Measurements from ENCODE around the gene PTPRK.

Gene PTPRK

GRCh38 chr6:128053109-128053508 lies 467.3 kb downstream of the PTPRK start:
- no peak for FAIRE-seq
- DNase-seq (ENCODE audit: insufficient read length, low spot score) = no peak

- DNase-seq (ENCODE audit: insufficient read length, low spot score) = no peak
- no peak for FAIRE-seq
Measured at GRCh38 chr6:128047989-128048388, 472.4 kb downstream of the PTPRK start.

GRCh38 chr6:128046033-128046432 lies 474.4 kb downstream of the PTPRK start:
- DNase-seq (ENCODE audit: insufficient read length, low spot score) (no peak), FAIRE-seq (no peak)

GRCh38 chr6:128039543-128039942 lies 480.9 kb downstream of the PTPRK start:
- FAIRE-seq (no peak), DNase-seq (ENCODE audit: insufficient read length, low spot score) (no peak)

- DNase-seq (ENCODE audit: insufficient read length, low spot score) = no peak
Measured at GRCh38 chr6:128036808-128037570, 483.4 kb downstream of the PTPRK start.

GRCh38 chr6:128033156-128033555 lies 487.2 kb downstream of the PTPRK start:
- no peak for DNase-seq (ENCODE audit: insufficient read length, low spot score)
- FAIRE-seq = no peak

More at GRCh38 chr6:128036808-128037570, 483.4 kb downstream of the PTPRK start:
- FAIRE-seq = no peak

GRCh38 chr6:128032042-128032441 lies 488.4 kb downstream of the PTPRK start:
- DNase-seq (ENCODE audit: insufficient read length, low spot score) (no peak), FAIRE-seq (no peak)

- no peak for FAIRE-seq
- no peak for DNase-seq (ENCODE audit: insufficient read length, low spot score)
Measured at GRCh38 chr6:128029826-128030225, 490.6 kb downstream of the PTPRK start.

- DNase-seq (ENCODE audit: insufficient read length, low spot score) (no peak), FAIRE-seq (no peak)
Measured at GRCh38 chr6:128028183-128028582, 492.2 kb downstream of the PTPRK start.

- DNase-seq (ENCODE audit: insufficient read length, low spot score) (no peak), FAIRE-seq (no peak)
Measured at GRCh38 chr6:128025478-128025877, 494.9 kb downstream of the PTPRK start.

GRCh38 chr6:128024969-128025368 lies 495.4 kb downstream of the PTPRK start:
- FAIRE-seq = no peak
- DNase-seq (ENCODE audit: insufficient read length, low spot score) = no peak

GRCh38 chr6:128024046-128024445 lies 496.4 kb downstream of the PTPRK start:
- DNase-seq (ENCODE audit: insufficient read length, low spot score) = no peak
- no peak for FAIRE-seq

GRCh38 chr6:128018821-128019220 lies 501.6 kb downstream of the PTPRK start:
- FAIRE-seq (no peak), DNase-seq (ENCODE audit: insufficient read length, low spot score) (no peak)

- FAIRE-seq (no peak), DNase-seq (ENCODE audit: insufficient read length, low spot score) (no peak)
Measured at GRCh38 chr6:128017288-128017687, 503.1 kb downstream of the PTPRK start.

- no peak for DNase-seq (ENCODE audit: insufficient read length, low spot score)
- FAIRE-seq = no peak
Measured at GRCh38 chr6:128007658-128008057, 512.7 kb downstream of the PTPRK start.

GRCh38 chr6:128005009-128005408 lies 515.4 kb downstream of the PTPRK start:
- FAIRE-seq (no peak), DNase-seq (ENCODE audit: insufficient read length, low spot score) (no peak)

- no peak for FAIRE-seq
- DNase-seq (ENCODE audit: insufficient read length, low spot score) = no peak
Measured at GRCh38 chr6:128000363-128000762, 520.0 kb downstream of the PTPRK start.

GRCh38 chr6:127998985-127999384 lies 521.4 kb downstream of the PTPRK start:
- no peak for DNase-seq (ENCODE audit: insufficient read length, low spot score)

GRCh38 chr6:127997496-127998164 lies 522.8 kb downstream of the PTPRK start:
- no peak for DNase-seq (ENCODE audit: insufficient read length, low spot score)

More at GRCh38 chr6:127998985-127999384, 521.4 kb downstream of the PTPRK start:
- no peak for FAIRE-seq

GRCh38 chr6:127996925-127997324 lies 523.5 kb downstream of the PTPRK start:
- FAIRE-seq = no peak
- DNase-seq (ENCODE audit: insufficient read length, low spot score) = no peak

More at GRCh38 chr6:127997496-127998164, 522.8 kb downstream of the PTPRK start:
- FAIRE-seq = no peak

GRCh38 chr6:127992144-127992543 lies 528.3 kb downstream of the PTPRK start:
- FAIRE-seq = peak; percentile 26
- no peak for DNase-seq (ENCODE audit: insufficient read length, low spot score)

- FAIRE-seq (no peak), DNase-seq (ENCODE audit: insufficient read length, low spot score) (no peak)
Measured at GRCh38 chr6:127990074-127990473, 530.3 kb downstream of the PTPRK start.

Measured in GM19239 (cell line).